Mesodermal cell (in vitro differentiated cells): ENCODE measurements around the gene ROPN1.
"Not testable (repeated sequence)": the region's sequence is repeated elsewhere in the genome, so short reads cannot be mapped to it uniquely, and the experiment has no call there.

Source experiments
- H3K27ac ChIP-seq: 2 replicates; pipeline ENCODE4 v1.7.0; 2013; ENCODE audit warnings: mild to moderate bottlenecking, low read depth, low read length, moderate library complexity; ENCODE audit not compliant: severe bottlenecking
- H3K36me3 ChIP-seq: 2 replicates; pipeline ENCODE4 v1.7.1; 2013; ENCODE audit warnings: mild to moderate bottlenecking, low read length, moderate library complexity; ENCODE audit not compliant: control insufficient read depth, insufficient read depth
- H3K4me1 ChIP-seq: one replicate; pipeline ENCODE4 v1.7.1; 2013; ENCODE audit warnings: mild to moderate bottlenecking, low read length; ENCODE audit not compliant: insufficient read depth, control insufficient read depth, poor library complexity, severe bottlenecking
- H3K4me3 ChIP-seq: 2 replicates; pipeline ENCODE4 v1.7.0; 2013; ENCODE audit warnings: low read length, control low read depth, mild to moderate bottlenecking; ENCODE audit not compliant: insufficient read depth, poor library complexity, severe bottlenecking; ENCODE audit errors: extremely low read depth
- H3K9me3 ChIP-seq: 2 replicates; pipeline ENCODE4 v1.7.1; 2013; ENCODE audit warnings: mild to moderate bottlenecking, low read length, moderate library complexity; ENCODE audit not compliant: control insufficient read depth
- WGBS, 2 experiments: methylation state at CpG; one replicate each; pipeline ENCODE4 v1.1.5; 2013; ENCODE audit warnings: missing lambda C conversion rate in 2 of 2; ENCODE audit not compliant: insufficient coverage in 2 of 2; 5-methylcytosine and 5-hydroxymethylcytosine counted together

ROPN1 gene

GRCh38 chr3:123967260-123967659, 24.7 kb downstream of the ROPN1 start:
- not testable (repeated sequence) for H3K27ac ChIP-seq

GRCh38 chr3:123966799-123967198, 25.1 kb downstream of the ROPN1 start:
- no CpG with 5 or more reads among the region's 1 CpG for WGBS, 2 experiments
- H3K9me3 ChIP-seq, H3K4me3 ChIP-seq, H3K27ac ChIP-seq, H3K4me1 ChIP-seq, H3K36me3 ChIP-seq: not testable (repeated sequence)

More at GRCh38 chr3:123967260-123967659, 24.7 kb downstream of the ROPN1 start:
- not testable (repeated sequence) for H3K4me1 ChIP-seq, H3K9me3 ChIP-seq, H3K4me3 ChIP-seq, H3K36me3 ChIP-seq
- no CpG with 5 or more reads among the region's 2 CpGs for WGBS, 2 experiments

DNA sequence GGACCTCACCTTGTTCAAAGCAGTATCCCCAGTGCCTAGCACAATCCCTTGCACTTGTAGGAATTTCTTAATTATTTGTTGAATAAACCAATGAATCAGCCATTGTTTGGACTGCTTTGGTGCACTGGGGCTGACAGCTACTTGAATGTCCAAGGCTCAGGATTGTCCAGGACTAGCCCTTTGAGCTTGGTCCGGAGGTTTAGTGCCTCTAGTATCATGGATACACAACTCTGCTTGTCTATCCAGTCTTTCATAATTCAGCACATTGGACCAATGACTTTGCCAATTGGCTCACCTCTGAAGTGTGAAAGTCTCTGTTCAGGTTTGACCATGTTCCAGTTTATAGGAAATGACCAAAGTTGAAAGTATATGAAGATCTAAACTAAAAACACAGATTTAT, 27.1 kb downstream of the ROPN1 start:
- no CpG with 5 or more reads among the region's 1 CpG for WGBS, 2 experiments
- H3K4me3 ChIP-seq, H3K36me3 ChIP-seq, H3K9me3 ChIP-seq, H3K27ac ChIP-seq, H3K4me1 ChIP-seq: not testable (repeated sequence)

DNA sequence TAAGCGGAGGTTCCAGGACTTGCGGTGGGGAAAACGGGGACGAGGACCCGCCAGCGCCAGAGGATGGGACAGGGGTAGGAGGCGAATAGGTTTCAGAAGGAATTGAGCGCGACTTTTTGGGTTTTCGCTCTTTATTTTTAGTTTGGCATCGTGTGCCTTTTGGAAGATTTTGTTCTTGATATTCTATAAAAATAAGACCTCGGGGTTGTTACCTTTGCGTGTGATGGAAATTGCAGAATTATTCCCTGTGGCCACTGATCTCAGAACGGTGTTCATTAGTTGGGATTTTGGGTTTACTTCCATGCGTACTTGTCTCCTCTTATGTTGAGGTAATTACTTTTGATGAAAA, 30.4 kb downstream of the ROPN1 start:
- Histone ChIP-seq H3K36me3 (peaks cover 2% of the 10 kb centered on the region), H3K9me3 (no peaks in the 10 kb centered on the region), H3K4me3 (peak overlapping the region; percentile 84), H3K4me1 (peaks cover 4% of the 10 kb centered on the region), H3K27ac (peak overlapping the region; percentile 96)
- 5 to 7% methylated on average over 11 to 14 of the region's 15 CpGs for WGBS, 2 experiments

- WGBS, 2 experiments: 0% methylated on average over 46 to 52 of the region's 55 CpGs
- H3K27ac ChIP-seq: peak within 1 kb of the TSS; percentile 96
- peaks cover 4% of the 10 kb centered on the region for H3K36me3 ChIP-seq
- peaks cover 4% of the 10 kb centered on the region for H3K4me1 ChIP-seq
- H3K9me3 ChIP-seq: no peaks in the 10 kb centered on the region
- H3K4me3 ChIP-seq: peak within 1 kb of the TSS; percentile 84
Measured at GRCh38 chr3:123960781-123961507, 31.0 kb downstream of the ROPN1 start, which contains the start of gene CCDC14. TSS of gene CCDC14 (minus strand) at chr3:123961229. CDS start at chr3:123961173, 56 bp downstream.

DNA sequence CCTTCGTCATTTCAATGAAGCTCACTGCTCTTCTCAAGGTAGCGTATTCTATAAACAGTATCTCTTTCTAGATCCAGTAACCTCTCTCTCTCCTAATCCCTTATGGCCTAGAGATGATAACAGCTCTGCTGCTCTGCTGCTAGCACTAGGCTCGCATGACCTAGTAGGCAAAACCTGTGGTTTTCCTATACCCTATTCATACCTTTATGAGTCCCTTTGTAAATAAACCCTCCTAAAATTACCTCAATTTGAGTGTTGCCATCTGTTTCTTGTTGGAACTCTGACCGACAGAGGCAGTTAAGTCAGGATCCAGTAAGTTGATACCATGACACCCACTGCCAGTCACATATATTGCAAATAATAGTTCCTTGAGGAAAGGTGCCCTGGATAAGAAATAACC, 38.2 kb downstream of the ROPN1 start:
- no peaks in the 10 kb centered on the region for H3K4me1 ChIP-seq
- H3K4me3 ChIP-seq: no peak overlapping the region
- H3K27ac ChIP-seq: no peak overlapping the region
- H3K36me3 ChIP-seq: peaks cover 50% of the 10 kb centered on the region
- no peaks in the 10 kb centered on the region for H3K9me3 ChIP-seq
- 90 to 100% methylated on average over 3 of the region's 4 CpGs for WGBS, 2 experiments

GRCh38 chr3:123952844-123953520, 38.9 kb downstream of the ROPN1 start:
- Histone ChIP-seq H3K4me1 (no peaks in the 10 kb centered on the region), H3K4me3 (no peak overlapping the region), H3K36me3 (peaks cover 58% of the 10 kb centered on the region), H3K9me3 (no peaks in the 10 kb centered on the region), H3K27ac (no peak overlapping the region)
- 94 to 100% methylated on average over 2 to 3 of the region's 4 CpGs for WGBS, 2 experiments

- peaks cover 64% of the 10 kb centered on the region for H3K36me3 ChIP-seq
- H3K9me3 ChIP-seq: no peaks in the 10 kb centered on the region
- no peaks in the 10 kb centered on the region for H3K4me1 ChIP-seq
- WGBS, 2 experiments: 83 to 85% methylated on average over 2 to 3 of the region's 6 CpGs
- H3K27ac ChIP-seq: no peak overlapping the region
- no peak overlapping the region for H3K4me3 ChIP-seq
Measured at GRCh38 chr3:123951522-123952447, 40.1 kb downstream of the ROPN1 start.

DNA sequence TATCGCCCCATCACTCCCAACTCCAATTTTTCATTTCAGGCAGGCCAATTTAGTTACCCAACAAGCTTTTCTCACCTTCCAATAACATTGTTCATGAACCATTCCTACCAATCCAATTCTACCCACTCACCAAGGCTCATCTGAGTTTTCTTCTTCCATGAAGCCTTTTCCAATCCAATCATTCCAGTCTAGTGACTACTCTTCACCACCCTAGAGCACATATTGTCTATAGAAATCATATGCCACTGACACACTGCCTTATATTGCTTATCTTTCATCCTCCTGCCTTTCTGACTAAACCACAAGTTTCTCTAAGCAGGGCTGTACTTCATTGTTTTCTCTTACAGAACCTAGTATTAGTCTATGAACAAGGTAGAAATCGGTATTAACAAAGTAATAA, 42.3 kb downstream of the ROPN1 start:
- WGBS, 2 experiments: 92 to 100% methylated on average over 1 of the region's 2 CpGs
- H3K9me3 ChIP-seq: no peaks in the 10 kb centered on the region
- no peak overlapping the region for H3K27ac ChIP-seq
- H3K4me1 ChIP-seq: no peaks in the 10 kb centered on the region
- no peak overlapping the region for H3K4me3 ChIP-seq
- H3K36me3 ChIP-seq: peaks cover 61% of the 10 kb centered on the region

GRCh38 chr3:123948449-123948848, 43.5 kb downstream of the ROPN1 start:
- H3K36me3 ChIP-seq: peaks cover 65% of the 10 kb centered on the region
- no peak overlapping the region for H3K4me3 ChIP-seq
- H3K9me3 ChIP-seq: no peaks in the 10 kb centered on the region
- H3K4me1 ChIP-seq: no peaks in the 10 kb centered on the region
- WGBS, 2 experiments: 100% methylated on average over 1 to 6 of the region's 9 CpGs
- H3K27ac ChIP-seq: no peak overlapping the region
